Measurements from ENCODE around the gene STAT4.

Gene STAT4

GRCh38 chr2:191143791-191144190 lies 7.0 kb downstream of the STAT4 start:
- H3K4me3 ChIP-seq (ENCODE audit: low read depth, low read length): no peak overlapping the region
- in situ Hi-C loops (cut with HindIII; ENCODE audit: low sequenced_read_pairs): no loop called here
- TF ChIP-seq, protein P1, sequence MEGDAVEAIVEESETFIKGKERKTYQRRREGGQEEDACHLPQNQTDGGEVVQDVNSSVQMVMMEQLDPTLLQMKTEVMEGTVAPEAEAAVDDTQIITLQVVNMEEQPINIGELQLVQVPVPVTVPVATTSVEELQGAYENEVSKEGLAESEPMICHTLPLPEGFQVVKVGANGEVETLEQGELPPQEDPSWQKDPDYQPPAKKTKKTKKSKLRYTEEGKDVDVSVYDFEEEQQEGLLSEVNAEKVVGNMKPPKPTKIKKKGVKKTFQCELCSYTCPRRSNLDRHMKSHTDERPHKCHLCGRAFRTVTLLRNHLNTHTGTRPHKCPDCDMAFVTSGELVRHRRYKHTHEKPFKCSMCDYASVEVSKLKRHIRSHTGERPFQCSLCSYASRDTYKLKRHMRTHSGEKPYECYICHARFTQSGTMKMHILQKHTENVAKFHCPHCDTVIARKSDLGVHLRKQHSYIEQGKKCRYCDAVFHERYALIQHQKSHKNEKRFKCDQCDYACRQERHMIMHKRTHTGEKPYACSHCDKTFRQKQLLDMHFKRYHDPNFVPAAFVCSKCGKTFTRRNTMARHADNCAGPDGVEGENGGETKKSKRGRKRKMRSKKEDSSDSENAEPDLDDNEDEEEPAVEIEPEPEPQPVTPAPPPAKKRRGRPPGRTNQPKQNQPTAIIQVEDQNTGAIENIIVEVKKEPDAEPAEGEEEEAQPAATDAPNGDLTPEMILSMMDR (IDR thresholded peaks at IDR 0.05; ENCODE audit: low read depth, low read length): no peak
- DNase-seq (ENCODE audit: low read depth, low spot score): no peak

GRCh38 chr2:191128911-191129304 lies 21.9 kb downstream of the STAT4 start:
- H3K4me3 ChIP-seq (ENCODE audit: low read depth, low read length): no peak overlapping the region
- DNase-seq (ENCODE audit: low read depth, low spot score): no peak
- TF ChIP-seq, protein P1 (IDR thresholded peaks at IDR 0.05; ENCODE audit: low read depth, low read length): no peak
- in situ Hi-C loops (cut with HindIII; ENCODE audit: low sequenced_read_pairs): no loop called here

- in situ Hi-C loops (cut with HindIII; ENCODE audit: low sequenced_read_pairs): no loop called here
- TF ChIP-seq, protein P1 (IDR thresholded peaks at IDR 0.05; ENCODE audit: low read depth, low read length): no peak
- no peak for DNase-seq (ENCODE audit: low read depth, low spot score)
- H3K4me3 ChIP-seq (ENCODE audit: low read depth, low read length): no peak overlapping the region
Observed at GRCh38 chr2:191128172-191128910, 22.5 kb downstream of the STAT4 start.

- TF ChIP-seq, protein P1 (IDR thresholded peaks at IDR 0.05; ENCODE audit: low read depth, low read length): no peak
- H3K4me3 ChIP-seq (ENCODE audit: low read depth, low read length): no peak overlapping the region
- DNase-seq (ENCODE audit: low read depth, low spot score): no peak
- in situ Hi-C loops (cut with HindIII; ENCODE audit: low sequenced_read_pairs): no loop called here
Observed at GRCh38 chr2:191127235-191127634, 23.6 kb downstream of the STAT4 start.

GRCh38 chr2:191126386-191127085 lies 24.3 kb downstream of the STAT4 start:
- no peak overlapping the region for H3K4me3 ChIP-seq (ENCODE audit: low read depth, low read length)
- in situ Hi-C loops (cut with HindIII; ENCODE audit: low sequenced_read_pairs): no loop called here
- DNase-seq (ENCODE audit: low read depth, low spot score): no peak
- TF ChIP-seq, protein P1 (IDR thresholded peaks at IDR 0.05; ENCODE audit: low read depth, low read length): no peak

DNA sequence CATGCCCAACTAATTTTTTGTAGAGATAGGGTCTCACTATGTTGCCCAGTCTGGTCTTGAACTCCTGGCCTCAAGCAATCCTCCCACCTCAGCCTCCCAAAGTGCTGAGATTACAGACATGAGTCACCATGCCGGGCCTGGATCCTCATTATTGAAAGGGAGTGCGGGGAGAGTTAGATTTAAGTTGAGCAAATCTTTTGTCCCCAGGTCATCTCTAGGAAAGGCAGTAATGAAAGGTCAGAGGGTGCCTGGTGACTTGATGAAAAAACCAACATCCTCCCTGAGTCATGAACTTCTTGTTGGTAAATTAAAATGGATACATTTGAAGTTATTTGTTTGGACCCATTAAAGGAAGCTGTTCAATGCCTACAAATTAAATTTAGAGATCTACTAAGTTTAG lies 25.1 kb downstream of the STAT4 start:
- no peak overlapping the region for H3K4me3 ChIP-seq (ENCODE audit: low read depth, low read length)
- TF ChIP-seq, protein P1 (IDR thresholded peaks at IDR 0.05; ENCODE audit: low read depth, low read length): no peak
- in situ Hi-C loops (cut with HindIII; ENCODE audit: low sequenced_read_pairs): no loop called here
- no peak for DNase-seq (ENCODE audit: low read depth, low spot score)

Data from astrocyte of the spinal cord (primary cell).